NCI-H2196 treated with DMSO at 0.1 percent for 48 hours (cell line): ENCODE data around the gene PRXL2A.

ENCODE experiments used
- DNase-seq: peaks from one replicate; lab custom pipeline; 2025; ENCODE audit not compliant: unreplicated experiment; lab: John Stamatoyannopoulos, UW

PRXL2A gene

DNA sequence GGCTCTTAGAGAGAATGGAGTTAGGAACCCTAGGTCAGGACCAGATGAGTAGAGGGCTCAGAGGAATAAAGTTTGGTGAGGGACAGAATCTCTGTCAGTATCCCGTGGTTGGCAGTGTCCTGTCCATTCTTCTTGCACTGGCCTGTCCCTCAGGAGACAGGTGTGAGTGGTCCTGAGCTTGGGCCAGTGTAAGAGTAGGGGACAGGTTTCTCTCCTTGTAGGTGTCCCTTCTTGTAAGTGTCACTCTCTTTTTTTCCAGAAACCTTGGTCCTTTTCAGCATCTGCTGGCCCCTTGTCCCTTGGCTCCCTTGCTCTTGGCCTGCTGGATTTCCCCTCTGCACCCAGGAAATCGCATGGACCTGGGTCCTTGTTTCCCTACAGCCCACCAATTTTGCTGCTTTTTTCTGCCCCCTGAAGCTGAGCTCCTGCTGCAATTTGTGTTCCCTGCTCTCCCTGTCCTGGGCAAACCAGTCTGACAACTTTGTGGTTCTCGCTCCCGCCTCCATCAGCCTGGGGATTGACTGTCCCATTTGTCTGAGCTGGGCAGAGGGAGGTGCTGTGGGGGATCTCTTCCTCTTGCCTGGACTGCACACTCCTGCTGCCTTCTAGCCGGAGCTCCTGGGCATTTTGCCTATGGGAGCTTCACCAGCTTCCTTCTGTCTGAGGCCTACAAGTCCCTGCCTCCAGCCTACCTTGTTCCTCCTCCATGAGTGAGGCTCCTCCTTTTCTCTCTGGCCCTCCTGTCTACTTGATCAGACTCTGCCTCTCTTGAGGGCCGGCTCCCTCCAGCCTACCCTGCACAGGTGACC is 52.3 kb downstream of the PRXL2A start:
- peak; percentile 32 for DNase-seq

DNA sequence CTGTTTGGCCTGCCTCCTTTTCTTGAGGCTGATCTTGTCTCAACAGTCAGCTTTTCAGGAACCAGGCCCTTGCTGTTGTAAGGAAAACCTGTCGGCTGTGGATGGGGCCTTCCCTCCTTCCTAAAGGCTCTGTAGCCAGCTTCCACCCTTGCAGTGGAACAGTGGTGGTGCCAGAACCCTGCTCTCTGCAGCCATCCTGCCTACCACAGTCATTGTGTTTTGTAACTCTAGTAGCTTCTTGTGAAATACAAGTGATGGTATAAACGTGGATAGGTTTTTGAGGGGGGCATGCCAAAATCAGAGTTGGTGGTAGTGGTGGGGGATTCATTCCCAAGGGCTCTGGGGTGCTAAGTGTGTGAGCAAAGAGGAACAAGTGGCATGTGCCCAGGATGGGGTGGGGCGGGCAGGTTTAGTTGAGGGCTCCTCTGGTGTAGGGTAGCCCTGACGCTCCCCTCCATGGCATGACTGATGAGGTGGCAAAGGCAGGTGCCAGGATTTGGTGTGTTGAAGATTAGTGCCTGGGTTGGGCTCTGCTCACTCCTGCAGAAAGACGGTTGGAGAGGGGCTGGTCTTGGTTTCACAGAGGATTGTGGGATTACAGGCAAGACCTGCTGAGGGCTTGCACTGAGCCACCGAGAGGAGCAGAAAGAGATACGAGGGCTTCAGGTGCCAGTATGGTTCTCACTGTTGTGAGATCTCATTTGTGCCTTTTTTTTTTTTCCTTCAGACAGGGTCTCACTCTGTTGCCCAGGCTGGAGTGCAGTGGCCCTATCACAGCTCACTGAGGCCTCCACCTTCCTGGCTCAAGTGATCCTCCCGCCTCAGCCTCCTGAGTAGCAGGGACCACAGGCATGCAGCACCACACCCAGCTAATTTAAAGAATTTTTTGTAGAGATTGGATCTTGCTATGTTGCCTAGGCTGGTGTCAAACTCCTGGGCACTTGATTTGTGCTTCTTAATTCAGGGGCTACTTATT is 53.1 kb downstream of the PRXL2A start:
- no peak for DNase-seq

DNA sequence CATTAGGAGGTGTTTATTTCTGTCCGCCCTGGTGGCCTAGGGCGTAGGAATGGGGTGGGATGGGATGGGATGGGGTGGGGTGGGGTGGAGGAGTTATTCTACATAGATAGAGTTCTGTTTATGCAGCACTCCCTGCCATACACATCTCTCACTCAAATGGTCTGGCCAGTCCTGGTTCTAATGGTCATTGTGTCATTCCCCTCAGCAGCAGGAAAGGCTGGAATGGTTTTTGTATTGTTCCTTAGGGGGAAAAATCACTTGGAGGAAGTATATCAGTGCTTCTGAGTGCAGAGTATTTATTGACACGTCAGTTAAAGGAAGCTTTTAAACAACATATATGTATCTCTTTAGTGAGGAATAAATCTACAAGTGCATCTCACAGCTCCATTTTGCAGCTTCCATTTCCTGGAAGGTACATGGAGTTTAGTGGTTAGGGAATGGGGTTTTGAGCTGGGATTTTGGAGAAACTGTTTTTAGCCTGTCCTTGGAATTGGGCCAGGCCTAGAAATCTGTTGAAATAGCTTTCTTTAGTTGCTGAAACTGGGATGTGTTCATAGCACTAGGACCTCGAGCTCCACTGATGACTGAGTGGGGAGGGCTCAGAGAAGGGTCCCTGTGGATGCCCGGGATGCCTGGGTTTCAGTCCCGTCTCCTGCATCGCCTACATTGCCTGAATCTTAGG is 54.1 kb downstream of the PRXL2A start:
- no peak for DNase-seq

DNA sequence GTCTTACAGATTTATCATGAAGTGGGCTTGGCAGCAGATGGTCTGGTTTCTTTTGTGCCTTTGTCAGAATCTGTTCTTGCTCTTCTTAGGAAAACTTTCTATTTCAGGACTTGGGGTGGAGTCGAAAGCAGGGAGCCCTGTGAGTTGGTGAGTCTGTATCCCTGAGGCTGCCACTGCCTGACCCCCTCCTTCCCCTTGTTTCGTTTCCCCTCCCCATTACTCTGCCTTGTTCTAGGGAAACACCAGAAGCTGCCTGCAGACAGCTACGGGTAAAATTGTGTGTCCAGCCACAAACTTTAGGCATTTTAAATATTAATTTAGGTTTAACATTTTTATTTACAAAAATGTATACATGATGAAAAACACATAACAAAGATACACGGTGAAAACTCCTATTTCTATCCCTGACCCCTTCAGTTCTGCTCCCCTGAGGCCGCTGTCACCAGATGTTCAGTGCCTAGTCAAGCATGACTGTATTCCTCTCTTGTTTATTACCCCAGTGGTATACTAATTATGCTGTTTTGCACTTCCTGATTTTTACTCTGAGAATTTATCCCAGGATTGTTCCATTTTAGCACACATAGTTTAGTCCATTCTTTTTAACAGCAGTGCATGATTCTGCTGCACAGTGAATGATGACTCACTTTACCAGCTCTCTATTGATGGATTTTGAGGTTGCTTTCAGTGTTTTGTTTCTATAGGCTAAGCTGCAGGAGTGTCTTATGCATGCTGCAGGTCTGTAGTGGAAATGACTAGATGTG is 54.8 kb downstream of the PRXL2A start:
- DNase-seq, result no peak

DNA sequence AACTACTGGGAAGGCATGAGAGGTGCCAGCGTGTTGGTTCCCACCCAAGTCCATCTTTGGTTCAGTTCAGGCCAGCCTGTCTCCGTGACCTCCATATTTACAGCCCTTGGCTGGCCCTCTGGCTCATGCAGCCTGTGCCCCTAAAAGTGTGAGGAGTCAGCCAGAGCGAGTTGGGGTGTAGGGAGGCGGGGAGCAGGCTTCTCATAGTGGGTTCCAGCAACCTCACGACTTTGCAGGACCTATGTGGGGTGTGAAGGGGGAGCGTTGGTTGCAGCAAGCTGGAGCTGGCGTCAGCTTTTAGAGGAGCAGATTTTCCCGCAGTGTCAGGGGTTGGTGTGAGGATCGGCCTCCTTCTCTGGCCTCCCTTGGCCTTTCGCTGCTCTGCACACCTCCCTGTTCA is 55.5 kb downstream of the PRXL2A start:
- DNase-seq, result no peak

DNA sequence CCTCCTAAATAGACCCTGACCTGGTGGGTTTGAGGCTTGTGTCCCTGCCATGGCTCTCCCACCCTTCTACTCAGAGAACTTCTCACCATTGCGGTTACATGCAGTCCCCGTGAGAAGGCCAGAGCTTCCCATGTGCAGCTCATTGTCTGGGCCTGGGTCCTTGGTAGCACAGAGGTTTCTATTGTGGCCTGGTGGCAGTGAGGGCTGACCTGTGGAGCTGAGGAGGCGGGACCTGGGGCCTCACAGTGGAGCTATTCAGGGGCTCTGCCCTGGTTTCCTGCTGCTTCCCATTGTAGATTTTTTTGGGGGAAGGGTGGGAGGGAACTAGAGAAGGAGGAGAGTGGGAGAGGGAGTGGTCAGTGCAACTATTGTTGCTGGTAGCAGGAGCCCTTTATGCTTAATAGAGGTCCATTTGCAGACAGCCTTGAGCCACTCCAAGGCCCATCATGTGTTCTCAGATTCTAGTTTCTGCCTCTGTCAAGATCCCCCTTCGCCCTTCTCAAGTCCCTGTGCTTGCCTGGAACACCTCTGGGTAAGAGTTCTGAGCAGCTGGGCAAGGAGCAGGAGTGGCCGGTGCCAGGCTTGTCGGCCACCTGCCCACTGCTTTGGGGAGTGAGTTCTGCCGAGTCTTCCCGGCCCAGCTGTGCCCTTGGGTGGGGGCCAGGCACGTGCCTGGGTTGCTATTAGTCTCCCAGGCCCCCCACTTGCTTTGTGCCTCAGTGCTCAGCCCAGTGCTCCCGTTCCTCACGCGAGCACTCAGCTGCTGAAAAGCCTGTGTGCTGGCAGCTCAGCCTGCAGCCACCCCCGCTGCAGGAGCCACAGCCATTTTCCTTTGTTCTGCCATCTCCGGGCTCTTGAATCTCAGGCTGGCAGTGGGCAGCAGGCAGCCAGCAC is 56.5 kb downstream of the PRXL2A start:
- no peak for DNase-seq

DNA sequence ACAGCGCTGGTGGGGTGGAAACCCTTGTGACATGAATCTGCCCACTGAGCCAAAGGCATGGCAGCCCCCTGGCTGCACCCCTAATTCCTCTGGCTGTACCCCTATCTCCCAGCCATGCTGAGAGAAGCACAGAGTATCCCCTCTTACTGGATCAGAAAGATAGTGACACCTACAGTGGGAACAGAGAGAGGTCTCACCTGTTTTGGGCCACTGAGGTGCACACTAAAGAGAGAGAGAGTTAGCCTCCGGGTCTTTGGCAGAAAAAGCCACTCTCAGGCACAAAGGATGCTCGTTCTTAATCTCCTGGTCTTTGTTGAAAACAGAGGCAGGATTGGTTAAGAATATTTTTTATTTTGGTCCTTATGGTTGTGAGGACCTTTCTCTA is 57.1 kb downstream of the PRXL2A start:
- DNase-seq, result no peak

DNA sequence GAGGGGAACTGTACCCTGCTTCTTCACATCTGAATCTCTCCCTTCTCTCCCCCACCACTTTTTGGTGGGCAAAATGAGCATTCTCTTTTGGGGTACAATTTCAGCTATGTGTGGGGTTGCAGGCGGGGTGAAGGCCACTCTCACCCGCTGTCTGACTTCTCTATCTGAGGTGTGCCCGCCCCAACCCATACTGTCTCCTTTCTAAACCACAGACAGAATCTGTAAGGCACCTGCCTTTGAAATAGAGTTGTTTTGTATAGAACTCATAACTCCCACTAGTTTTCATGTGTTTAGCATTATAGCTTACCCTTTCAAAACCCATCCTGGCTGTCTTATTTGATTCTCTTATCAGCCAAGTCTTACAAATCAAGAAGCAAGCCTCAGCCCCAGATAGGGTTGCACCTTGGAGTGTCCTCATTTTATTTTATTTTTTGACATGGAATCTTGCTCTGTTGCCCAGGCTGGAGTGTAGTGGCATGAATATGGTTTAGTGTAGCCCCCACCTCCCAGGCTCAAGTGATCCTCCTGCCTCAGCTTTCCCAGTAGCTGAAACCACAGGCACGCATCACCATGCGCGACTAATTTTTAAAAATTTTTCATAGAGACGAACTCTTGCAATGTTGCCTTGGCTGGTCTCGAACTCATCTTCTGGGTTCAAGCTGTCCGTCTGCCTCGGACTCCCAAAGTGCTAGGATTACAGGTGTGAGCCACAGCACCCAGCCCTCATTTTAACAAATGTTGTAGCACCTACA is 57.7 kb downstream of the PRXL2A start:
- DNase-seq, result no peak

DNA sequence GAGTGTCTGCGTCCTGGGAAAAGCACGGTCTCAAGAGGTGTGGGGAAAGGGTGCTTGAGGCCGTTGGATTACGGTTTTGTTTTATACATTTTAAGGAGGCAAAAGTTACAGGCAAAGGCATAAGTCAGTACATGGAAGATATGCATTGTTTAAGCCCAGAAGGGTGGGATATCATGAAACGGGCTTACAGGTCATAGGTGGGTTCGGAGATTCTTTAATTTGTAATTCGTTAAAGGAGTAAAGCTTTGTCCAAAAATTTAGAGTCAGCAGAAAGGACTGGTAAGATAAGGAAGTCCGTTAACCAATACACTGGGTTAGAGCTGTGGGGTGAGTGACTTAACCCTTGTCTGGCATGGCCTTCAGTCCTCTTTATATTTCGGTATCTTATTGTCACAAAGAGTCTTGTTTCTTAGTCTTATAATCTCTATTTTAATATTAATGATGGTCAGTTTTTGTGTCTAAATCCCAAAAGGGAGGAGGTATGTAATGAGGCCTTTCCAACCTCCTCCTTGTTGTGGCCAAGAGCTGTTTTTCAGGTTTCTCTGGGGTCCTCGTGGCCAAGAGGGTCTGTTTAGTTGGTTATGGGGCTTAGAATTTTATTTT is 58.5 kb downstream of the PRXL2A start:
- no peak for DNase-seq

DNA sequence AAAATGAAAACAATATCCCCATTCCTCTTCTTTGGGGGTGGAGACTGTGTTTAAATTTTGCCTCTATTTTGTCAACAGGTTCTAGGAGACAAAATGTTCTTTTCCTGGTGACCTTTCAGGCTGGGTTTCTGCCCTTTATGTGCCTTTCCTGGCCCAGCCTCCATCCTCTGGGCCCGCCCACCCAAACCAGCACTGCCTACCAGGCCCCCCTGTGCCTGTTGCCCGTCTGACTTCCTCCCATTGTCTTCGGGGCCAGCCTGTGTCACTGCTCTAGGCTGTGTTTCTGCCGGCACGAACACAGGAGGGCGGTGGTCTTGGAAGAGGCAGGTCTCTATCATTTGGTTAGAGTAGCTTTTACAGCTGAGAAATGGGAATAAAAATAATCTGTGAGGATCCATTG is 59.7 kb downstream of the PRXL2A start:
- no peak for DNase-seq

DNA sequence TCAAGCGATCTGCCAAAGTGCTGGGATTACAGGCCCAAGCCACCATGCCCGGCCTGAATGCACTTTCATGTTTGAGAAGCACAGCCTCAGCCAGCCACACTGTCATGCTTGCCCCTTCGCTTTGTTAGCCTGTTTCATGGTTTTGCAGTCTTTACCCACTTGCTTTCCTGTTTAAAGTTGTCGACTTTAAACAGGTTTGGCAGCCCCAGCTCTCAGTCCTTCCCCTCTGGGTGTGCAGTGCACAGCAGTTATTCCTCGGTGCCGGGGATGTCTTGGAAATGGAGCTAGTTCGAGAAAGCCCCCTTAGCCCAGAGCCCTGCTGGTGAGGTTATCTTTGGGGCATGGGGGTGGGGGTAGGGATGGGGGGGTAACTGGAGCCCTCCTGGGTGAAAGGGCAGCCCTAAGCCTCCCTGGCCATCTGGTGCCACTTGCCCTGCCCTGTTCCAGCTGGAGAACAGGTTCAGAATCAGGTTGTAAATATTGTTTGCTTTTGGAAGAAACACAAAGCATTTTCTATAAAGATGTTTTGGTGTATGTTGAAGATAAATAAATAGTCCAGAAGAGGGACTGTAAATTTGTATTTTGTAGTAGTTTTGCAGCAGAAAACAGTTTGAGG is 60.6 kb downstream of the PRXL2A start:
- DNase-seq, result no peak

DNA sequence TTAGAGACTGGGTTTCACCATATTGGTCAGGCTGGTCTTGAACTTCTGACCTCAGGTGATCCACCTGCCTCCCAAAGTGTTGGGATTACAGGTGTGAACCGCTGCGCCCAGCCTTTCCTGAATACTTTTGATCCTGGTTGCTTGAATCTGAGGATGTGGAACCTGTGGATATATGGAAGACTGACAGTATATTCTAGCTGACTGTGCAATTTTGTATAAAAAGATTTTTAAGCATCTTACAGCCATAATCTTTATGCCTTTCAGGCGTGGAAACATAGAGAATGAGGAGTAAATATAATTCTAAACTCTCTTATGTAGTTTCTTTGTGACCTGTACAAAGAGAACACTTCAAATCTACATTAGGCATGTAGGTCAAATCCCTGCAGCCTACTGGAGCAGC is 61.9 kb downstream of the PRXL2A start:
- DNase-seq, result no peak

DNA sequence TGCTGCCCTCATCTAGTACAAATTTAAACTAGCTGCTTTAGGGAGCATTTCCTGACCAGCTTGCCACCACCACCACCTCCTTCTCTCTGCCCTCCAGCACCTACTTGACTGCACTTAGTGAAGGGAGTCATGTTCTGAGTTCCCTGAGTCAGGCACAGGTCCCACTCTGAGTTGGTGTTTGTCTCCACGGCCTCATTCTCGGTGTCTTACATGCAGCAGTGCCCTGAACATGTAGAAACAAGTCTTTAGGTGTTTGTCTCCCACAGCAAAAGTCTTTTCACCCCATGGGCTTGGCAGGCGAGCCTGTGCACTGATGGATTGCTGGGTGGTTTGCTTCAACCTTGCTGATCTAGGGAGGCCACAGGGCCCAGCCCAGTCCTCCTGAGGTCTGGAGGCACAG is 62.6 kb downstream of the PRXL2A start:
- DNase-seq, result no peak

DNA sequence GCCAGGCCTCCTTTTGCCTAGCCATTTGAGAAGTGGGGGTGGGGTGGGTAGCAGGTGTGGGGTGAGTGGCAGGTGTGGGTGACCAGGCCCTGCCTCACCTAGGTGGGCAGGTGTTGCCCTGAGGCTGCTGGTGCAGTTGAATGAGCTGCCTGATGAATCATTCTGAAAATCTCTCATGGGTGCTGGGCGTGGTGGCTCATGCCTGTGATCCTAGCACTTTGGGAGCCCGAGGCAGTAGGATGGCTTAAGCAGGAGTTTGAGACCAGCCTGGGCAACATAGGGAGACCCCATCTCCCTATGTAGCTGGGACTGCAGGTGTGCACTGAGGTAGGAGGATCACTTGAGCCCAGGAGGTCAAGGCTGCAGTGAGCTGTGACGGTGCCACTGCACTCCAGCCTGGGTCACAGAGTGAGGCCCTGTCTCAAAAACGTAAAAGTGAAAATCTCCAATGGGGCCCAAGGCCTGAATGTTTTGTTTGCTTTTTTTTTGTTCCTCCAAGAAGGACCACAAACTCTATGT is 63.4 kb downstream of the PRXL2A start:
- DNase-seq, result no peak

DNA sequence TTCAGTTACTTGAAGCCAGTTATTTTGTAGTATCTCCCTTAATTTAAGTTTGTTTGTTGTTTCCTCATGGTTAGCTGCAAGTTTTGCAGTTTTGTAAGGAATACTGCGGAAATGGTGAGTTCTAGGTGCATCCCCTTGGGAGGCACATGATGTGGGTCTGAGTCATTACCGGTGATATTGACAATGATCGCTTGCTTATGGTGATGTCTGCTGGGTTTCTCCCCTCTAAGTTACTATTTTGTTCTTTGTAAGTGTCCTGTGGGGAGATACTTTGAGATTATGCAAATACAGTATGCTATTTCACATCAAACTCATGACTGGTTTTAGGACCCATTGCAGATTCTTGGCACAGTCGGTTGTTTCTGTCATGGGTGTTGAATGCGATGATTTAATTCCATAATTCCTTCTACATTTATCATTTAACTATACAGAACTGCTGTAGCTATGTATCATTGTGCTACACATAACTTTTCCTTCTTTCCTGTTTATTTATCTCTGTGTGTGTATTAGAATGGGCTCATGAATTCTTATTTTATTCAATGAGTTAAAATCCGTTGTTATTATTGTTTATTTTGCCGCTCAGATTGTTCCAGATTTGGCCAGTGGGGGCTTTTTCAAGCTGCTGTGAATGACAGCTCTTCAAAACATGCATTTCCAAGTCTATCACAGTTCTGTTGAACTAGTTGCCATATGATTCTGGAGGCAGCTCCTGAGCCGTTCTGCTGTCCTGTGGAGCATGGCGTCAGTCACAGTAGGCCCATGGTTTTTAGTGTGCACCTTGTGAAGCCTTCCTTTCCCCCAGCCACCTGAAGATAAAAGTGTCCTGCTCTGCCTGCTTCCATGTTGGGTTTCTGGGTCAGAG is 64.1 kb downstream of the PRXL2A start:
- no peak for DNase-seq

DNA sequence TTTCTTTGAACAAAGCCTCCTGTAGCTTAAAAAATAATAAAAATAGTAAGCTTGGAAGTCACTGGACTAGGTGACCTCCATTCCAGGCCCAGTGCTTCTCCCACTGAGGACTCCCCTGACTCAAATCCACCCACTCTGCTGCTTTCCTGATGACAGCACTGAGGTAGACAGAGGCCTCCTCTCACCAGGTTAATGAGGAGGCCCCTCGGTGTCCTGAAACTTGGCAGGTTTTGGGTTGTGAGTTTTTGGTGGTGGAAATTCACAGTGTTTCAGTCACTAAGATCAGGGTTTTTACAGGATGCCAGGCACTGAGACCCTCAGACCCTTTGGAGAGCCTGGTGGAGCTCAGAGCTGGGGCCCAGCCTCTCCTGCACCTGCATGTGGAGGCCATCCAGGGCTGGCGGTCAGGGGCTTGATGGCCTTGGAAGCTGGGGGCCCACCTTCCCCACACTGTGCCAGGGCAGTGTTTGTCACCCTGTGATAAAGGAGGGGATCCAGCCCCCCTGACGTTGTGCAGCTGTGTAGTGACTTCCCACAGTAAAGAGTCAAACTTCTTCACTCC is 64.8 kb downstream of the PRXL2A start:
- no peak for DNase-seq
